B cell (primary cell): ENCODE results near the gene STYX. TPM values are rescaled to one million over a fixed set of nuclear protein-coding genes. Genes with fewer than 3 reads are reported as not detected.

Experiments used
- ATAC-seq: fragments of 200-7000 bp; cut with Tn5 transposase; one replicate; pipeline ENCODE4 v1.10.0; 2021; ENCODE audit warnings: low read depth, mild to moderate bottlenecking, moderate number of reproducible peaks, moderate library complexity
- CTCF ChIA-PET: fragments of 350-600 bp; sonication (Branson Sonifier 250); formaldehyde crosslinking; loops from one replicate; lab custom pipeline; 2021; ENCODE audit warnings: antibody characterized with exemption, inconsistent platforms; lab: Charles Lee
- POLR2A ChIA-PET: fragments of 350-600 bp; sonication (Branson Sonifier 250); formaldehyde crosslinking; loops from one replicate; lab custom pipeline; 2021; ENCODE audit warnings: antibody characterized with exemption; lab: Charles Lee
- DNase-seq: peaks from one replicate; pipeline ENCODE4 v3.0.0; 2013
- H2AFZ ChIP-seq: 2 replicates; pipeline ENCODE4 v1.6.1; 2012; ENCODE audit warnings: mild to moderate bottlenecking, low read depth, low read length; ENCODE audit not compliant: insufficient read depth, poor library complexity, severe bottlenecking
- H3K27ac ChIP-seq, 2 donors: 1 replicate in 1 of 2; 2 replicates in 1 of 2; pipeline ENCODE4 v1.5.1; 2012 to 2013; ENCODE audit warnings: low read length in 2 of 2, mild to moderate bottlenecking in 2 of 2, moderate library complexity in 1 of 2
- H3K27me3 ChIP-seq, 4 experiments: fragments of 200-600 bp in 1 of 4; sonication (generic) in 1 of 4; replicated peaks in 1 of 4; 1 replicate in 2 of 4; 2 replicates in 2 of 4; pipeline versions ENCODE4 v1.6.1 to v1.7.0; 2013 to 2016; ENCODE audit warnings: low read length in 3 of 4, mild to moderate bottlenecking in 2 of 4, mixed read lengths in 1 of 4, moderate library complexity in 1 of 4; ENCODE audit not compliant: insufficient read depth in 4 of 4, control insufficient read depth in 3 of 4; ENCODE audit errors: control extremely low read depth in 1 of 4
- H3K36me3 ChIP-seq, 2 experiments: replicated peaks in 1 of 2; 1 replicate in 1 of 2; 2 replicates in 1 of 2; pipeline versions ENCODE4 v1.6.1 to v1.7.1; 2013; ENCODE audit warnings: low read length in 1 of 2; ENCODE audit not compliant: insufficient read depth in 2 of 2, control insufficient read depth in 1 of 2; ENCODE audit errors: control extremely low read depth in 1 of 2, extremely low read depth in 1 of 2
- H3K4me1 ChIP-seq, 2 donors: fragments of 200-600 bp in 1 of 2; sonication (generic) in 1 of 2; 1 replicate in 1 of 2; 2 replicates in 1 of 2; pipeline versions ENCODE4 v1.5.1 to v1.6.1; 2013 to 2017; ENCODE audit warnings: low read length in 2 of 2; ENCODE audit not compliant: control insufficient read depth in 2 of 2, insufficient read depth in 2 of 2
- H3K4me2 ChIP-seq: replicated peaks from 2 replicates; pipeline ENCODE3; 2012; ENCODE audit warnings: mild to moderate bottlenecking, low read depth, low read length; ENCODE audit not compliant: poor library complexity, severe bottlenecking
- H3K4me3 ChIP-seq, 5 experiments: fragments of 200-600 bp in 1 of 5; sonication (generic) in 1 of 5; 1 replicate in 3 of 5; 2 replicates in 2 of 5; pipeline versions ENCODE4 v1.5.1 to v1.7.0; 2011 to 2016; ENCODE audit warnings: low read length in 4 of 5, mild to moderate bottlenecking in 4 of 5, low read depth in 2 of 5, control low read depth in 1 of 5, moderate library complexity in 1 of 5; ENCODE audit not compliant: insufficient read depth in 1 of 5; ENCODE audit errors: control extremely low read depth in 1 of 5, extremely low read depth in 1 of 5
- H3K79me2 ChIP-seq: fragments of 200-600 bp; sonication (generic); one replicate; pipeline ENCODE4 v1.6.0; 2016; ENCODE audit warnings: low read length; ENCODE audit not compliant: control insufficient read depth, insufficient read depth
- H3K9ac ChIP-seq: fragments of 200-600 bp; sonication (generic); 2 replicates; pipeline ENCODE4 v1.6.1; 2017; ENCODE audit warnings: mild to moderate bottlenecking, low read length, moderate library complexity
- H3K9me3 ChIP-seq, 3 donors: one replicate each; pipeline versions ENCODE4 v1.6.1 to v1.7.1; 2013; ENCODE audit warnings: low read length in 2 of 3; ENCODE audit not compliant: control insufficient read depth in 2 of 3, insufficient read depth in 1 of 3; ENCODE audit errors: control extremely low read depth in 1 of 3
- H4K20me1 ChIP-seq: 2 replicates; pipeline ENCODE4 v1.6.0; 2012; ENCODE audit warnings: mild to moderate bottlenecking, low read length; ENCODE audit not compliant: insufficient read depth, control insufficient read depth, poor library complexity, severe bottlenecking
- H3K27ac Mint-ChIP-seq: one replicate; pipeline ENCODE4 v1.8.0; 2021; ENCODE audit warnings: mixed read lengths
- H3K27me3 Mint-ChIP-seq: one replicate; pipeline ENCODE4 v1.8.0; 2021; ENCODE audit warnings: mixed read lengths
- H3K4me1 Mint-ChIP-seq: one replicate; pipeline ENCODE4 v1.8.0; 2021; ENCODE audit warnings: mixed read lengths
- H3K4me3 Mint-ChIP-seq: one replicate; pipeline ENCODE4 v1.8.0; 2021; ENCODE audit warnings: mixed read lengths
- H3K9me3 Mint-ChIP-seq: one replicate; pipeline ENCODE4 v1.8.0; 2022; ENCODE audit warnings: mixed read lengths; ENCODE audit not compliant: insufficient read depth
- EZH2 ChIP-seq: IDR thresholded peaks from 2 replicates; pipeline ENCODE4 v1.6.1; 2012; ENCODE audit warnings: borderline replicate concordance, low read depth, mild to moderate bottlenecking, moderate library complexity, low read length; ENCODE audit not compliant: insufficient read depth, poor library complexity, severe bottlenecking
- WGBS: methylation state at CpG from one replicate; pipeline ENCODE4 v1.1.5; 2013; ENCODE audit warnings: missing lambda C conversion rate; ENCODE audit not compliant: insufficient coverage; 5-methylcytosine and 5-hydroxymethylcytosine counted together
- intact Hi-C: fragments of 100-400 bp; cut with micrococcal nuclease; formaldehyde crosslinking; loops from one replicate; pipeline ENCODE4 v1.10.0; 2022
- polyA plus RNA-seq: library from polyadenylated mRNA; depleted of rRNA; stranded (reverse); fragments of >200 nt; gene quantifications from 2 replicates; pipeline ENCODE4 v1.2.3, GENCODE V29; 2012
- total RNA-seq, 2 donors: library from RNA; stranded (reverse); fragments of 120-200 nt in 1 of 2; gene quantifications; 1 replicate in 1 of 2; 2 replicates in 1 of 2; pipeline versions ENCODE4 v1.2.3 to v1.2.4, GENCODE V29; 2013 to 2022
- TF ChIP-seq, protein P1 (sequence below): fragments of 200-600 bp; IDR thresholded peaks from one replicate; pipeline ENCODE4 v1.8.0; 2022; ENCODE audit warnings: antibody characterized with exemption, mild to moderate bottlenecking

Gene STYX
- total and polyA plus RNA-seq, 2 donors (not counting 1 experiment from before 2014, with no cell fraction given) = 5.0 to 15.7 TPM

DNA sequence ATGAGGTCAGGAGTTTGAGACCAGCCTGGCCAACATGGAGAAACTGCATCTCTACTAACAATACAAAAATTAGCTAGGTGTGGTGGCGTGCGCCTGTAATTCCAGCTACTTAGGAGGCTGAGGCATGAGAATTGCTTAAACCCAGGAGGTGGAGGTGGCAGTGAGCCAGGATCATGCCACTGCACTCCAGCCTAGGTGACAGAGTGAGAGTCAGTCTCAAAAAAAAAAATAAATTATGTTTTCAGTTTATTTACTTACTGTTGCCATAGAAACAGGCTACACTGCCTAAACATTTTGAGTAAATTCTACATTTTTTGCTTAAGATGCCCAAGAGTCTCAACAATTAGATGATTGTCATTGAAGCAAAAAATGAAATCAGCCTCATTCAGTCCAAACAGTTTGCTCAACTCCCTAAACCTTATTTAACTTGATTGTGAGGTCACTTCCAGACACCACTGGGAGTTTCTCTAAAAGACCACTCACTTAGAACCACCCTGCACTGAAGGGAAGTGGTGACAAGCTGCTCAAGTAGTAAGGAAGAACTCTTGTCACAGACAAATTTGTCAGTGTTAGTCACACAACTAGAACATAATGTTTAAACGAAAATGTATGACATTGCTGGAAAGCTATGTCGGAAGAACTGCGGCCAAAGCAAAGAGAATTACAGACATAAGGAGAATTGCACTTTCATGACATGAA, 71.2 kb downstream of the STYX start:
- ChIA-PET CTCF (no interaction called here), POLR2A (interaction anchor here (0.6 kb wide), 1 partner anchor 72 kb away, joined by 3 read pairs; no protein-coding TSS in a partner anchor)
- no peaks in the 10 kb centered on the region for H3K9me3 Mint-ChIP-seq
- no peak overlapping the region for H3K4me3 Mint-ChIP-seq
- Histone ChIP-seq H2AFZ (no peak overlapping the region), H3K27ac (no peak overlapping the region), H3K4me3 (no peak overlapping the region), H4K20me1 (no peaks in the 10 kb centered on the region), H3K9me3 (peaks cover 0 to 11% (median 0%) of the 10 kb centered on the region in 3 donors), H3K4me2 (no peak overlapping the region), H3K79me2 (no peaks in the 10 kb centered on the region), H3K9ac (no peak overlapping the region), H3K36me3 (no peaks in the 10 kb centered on the region), H3K4me1 (peaks cover 4% of the 10 kb centered on the region in 2 donors), H3K27me3 (no peaks in the 10 kb centered on the region)
- no peak overlapping the region for H3K27ac Mint-ChIP-seq
- peak; percentile 49 for DNase-seq
- no peak for TF ChIP-seq EZH2
- TF ChIP-seq, protein P1, sequence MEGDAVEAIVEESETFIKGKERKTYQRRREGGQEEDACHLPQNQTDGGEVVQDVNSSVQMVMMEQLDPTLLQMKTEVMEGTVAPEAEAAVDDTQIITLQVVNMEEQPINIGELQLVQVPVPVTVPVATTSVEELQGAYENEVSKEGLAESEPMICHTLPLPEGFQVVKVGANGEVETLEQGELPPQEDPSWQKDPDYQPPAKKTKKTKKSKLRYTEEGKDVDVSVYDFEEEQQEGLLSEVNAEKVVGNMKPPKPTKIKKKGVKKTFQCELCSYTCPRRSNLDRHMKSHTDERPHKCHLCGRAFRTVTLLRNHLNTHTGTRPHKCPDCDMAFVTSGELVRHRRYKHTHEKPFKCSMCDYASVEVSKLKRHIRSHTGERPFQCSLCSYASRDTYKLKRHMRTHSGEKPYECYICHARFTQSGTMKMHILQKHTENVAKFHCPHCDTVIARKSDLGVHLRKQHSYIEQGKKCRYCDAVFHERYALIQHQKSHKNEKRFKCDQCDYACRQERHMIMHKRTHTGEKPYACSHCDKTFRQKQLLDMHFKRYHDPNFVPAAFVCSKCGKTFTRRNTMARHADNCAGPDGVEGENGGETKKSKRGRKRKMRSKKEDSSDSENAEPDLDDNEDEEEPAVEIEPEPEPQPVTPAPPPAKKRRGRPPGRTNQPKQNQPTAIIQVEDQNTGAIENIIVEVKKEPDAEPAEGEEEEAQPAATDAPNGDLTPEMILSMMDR = no peak
- WGBS = no CpG with 5 or more reads among the region's 5 CpGs
- intact Hi-C loops = no loop called here
- H3K27me3 Mint-ChIP-seq = no peaks in the 10 kb centered on the region
- ATAC-seq = no peak
- peaks cover 9% of the 10 kb centered on the region for H3K4me1 Mint-ChIP-seq

DNA sequence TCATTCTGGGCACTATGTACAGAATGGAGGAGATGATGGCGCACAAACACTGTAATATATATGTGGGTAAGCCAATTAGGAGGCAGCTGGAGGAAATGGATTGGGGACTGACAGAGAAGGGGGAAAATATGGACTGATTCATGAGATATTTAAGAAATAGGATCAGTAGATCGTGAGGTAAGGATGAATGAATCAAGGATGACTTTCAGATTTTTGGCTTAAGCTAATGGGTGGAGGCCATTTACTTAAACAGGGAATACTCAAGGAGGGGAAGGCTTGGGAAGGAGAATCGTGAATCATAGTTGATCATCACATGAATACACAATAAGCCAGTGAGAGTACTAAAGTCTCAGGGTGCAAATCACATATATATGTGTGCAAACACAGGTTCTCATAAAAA, 72.6 kb downstream of the STYX start:
- ATAC-seq (no peak), DNase-seq (no peak)
- H3K9me3 Mint-ChIP-seq = no peaks in the 10 kb centered on the region
- Histone ChIP-seq H3K4me2 (no peak overlapping the region), H3K36me3 (no peaks in the 10 kb centered on the region), H4K20me1 (no peaks in the 10 kb centered on the region), H3K79me2 (no peaks in the 10 kb centered on the region), H2AFZ (no peak overlapping the region), H3K9me3 (peaks cover 0 to 3% (median 0%) of the 10 kb centered on the region in 3 donors), H3K27me3 (no peaks in the 10 kb centered on the region), H3K9ac (no peak overlapping the region), H3K27ac (no peak overlapping the region), H3K4me1 (peaks cover 4% of the 10 kb centered on the region in 2 donors), H3K4me3 (no peak overlapping the region)
- CTCF ChIA-PET = no interaction called here
- intact Hi-C loops = no loop called here
- no peak overlapping the region for H3K4me3 Mint-ChIP-seq
- TF ChIP-seq, protein P1 = no peak
- TF ChIP-seq EZH2 = no peak
- H3K27me3 Mint-ChIP-seq = no peaks in the 10 kb centered on the region
- H3K27ac Mint-ChIP-seq = no peak overlapping the region
- POLR2A ChIA-PET = no interaction called here
- 100% methylated on average over 2 of the region's 3 CpGs for WGBS
- peaks cover 7% of the 10 kb centered on the region for H3K4me1 Mint-ChIP-seq
